HCT116 (cell line): Measurements from ENCODE around the gene SMOC1. TPM values are rescaled to one million over a fixed set of nuclear protein-coding genes. Genes with fewer than 3 reads are reported as not detected.

Experiments used
- ATAC-seq: fragments of 200-7000 bp; cut with Tn5 transposase; 2 replicates; pipeline ENCODE4 v1.9.1; 2020; ENCODE audit warnings: mild to moderate bottlenecking, moderate library complexity
- BruUV-seq: library from RNA; stranded (reverse); fragments of 400-500 nt; replicated peaks from 2 replicates; lab custom pipeline; 2021; lab: Mats Ljungman, UMichigan
- CTCF ChIA-PET: fragments of 300-600 bp; sonication (Branson Sonifier 250); formaldehyde crosslinking; loops from one replicate; lab custom pipeline; 2021; ENCODE audit warnings: antibody characterized with exemption; lab: Charles Lee
- POLR2A ChIA-PET: fragments of 300-600, 350-600 bp; sonication (Branson Sonifier 250); formaldehyde crosslinking; loops from one replicate; lab custom pipeline; 2021; ENCODE audit warnings: antibody characterized with exemption; lab: Charles Lee
- RAD21 ChIA-PET, 2 experiments: fragments of 300-600 bp; sonication (Branson Sonifier 250); formaldehyde crosslinking; loops; one replicate each; lab custom pipeline; 2023; ENCODE audit warnings: low total read pairs in 2 of 2; ENCODE audit not compliant: uncharacterized antibody in 2 of 2, unreplicated experiment in 2 of 2, low non-redundant PET in 1 of 2; lab: Charles Lee
- DNase-seq: peaks from one replicate; pipeline ENCODE4 v3.0.0-alpha.2; 2010; ENCODE audit warnings: low read depth, low spot score
- H2AFZ ChIP-seq: fragments of 200-600 bp; shearing (Covaris generic), sonication (generic); 2 replicates; pipeline ENCODE4 v1.6.1; 2017; ENCODE audit warnings: low read depth, mixed run types, mixed read lengths, antibody characterized with exemption, low read length; ENCODE audit not compliant: poor library complexity, severe bottlenecking
- H3K27ac ChIP-seq: 2 replicates; pipeline ENCODE4 v1.5.1; 2012; ENCODE audit warnings: low read depth, low read length
- H3K27me3 ChIP-seq: fragments of 200-600 bp; sonication (generic); 2 replicates; pipeline ENCODE4 v1.6.1; 2016; ENCODE audit warnings: mixed run types, low read length, mixed read lengths; ENCODE audit not compliant: insufficient read depth
- H3K36me3 ChIP-seq, 2 experiments: fragments of 200-500 bp in 1 of 2; fragments of 200-600 bp in 1 of 2; sonication (Bioruptor generic) in 1 of 2; sonication (generic) in 1 of 2; 2 replicates each; pipeline versions ENCODE4 v1.5.1 to v1.6.1; 2014 to 2016; ENCODE audit warnings: low read length in 2 of 2, inconsistent platforms in 1 of 2, mixed read lengths in 1 of 2, mixed run types in 1 of 2; ENCODE audit not compliant: insufficient read depth in 2 of 2, control insufficient read depth in 1 of 2
- H3K4me1 ChIP-seq, 2 experiments: fragments of 200-600 bp in 1 of 2; sonication (generic) in 1 of 2; 2 replicates each; pipeline versions ENCODE4 v1.5.1 to v1.6.1; 2012 to 2017; ENCODE audit warnings: low read length in 2 of 2, inconsistent platforms in 1 of 2, mild to moderate bottlenecking in 1 of 2, mixed read lengths in 1 of 2, mixed run types in 1 of 2, moderate library complexity in 1 of 2; ENCODE audit not compliant: insufficient read depth in 2 of 2, control insufficient read depth in 1 of 2
- H3K4me2 ChIP-seq: fragments of 200-600 bp; sonication (generic); 2 replicates; pipeline ENCODE4 v1.6.1; 2017; ENCODE audit warnings: mixed run types, low read length, mixed read lengths
- H3K4me3 ChIP-seq, 2 experiments: fragments of 200-600 bp in 1 of 2; sonication (generic) in 1 of 2; replicated peaks in 1 of 2; 2 replicates each; pipeline ENCODE4 v1.5.1; 2011 to 2016; ENCODE audit warnings: low read length in 2 of 2, control low read depth in 1 of 2, low read depth in 1 of 2, mild to moderate bottlenecking in 1 of 2, mixed read lengths in 1 of 2, mixed run types in 1 of 2
- H3K79me2 ChIP-seq: fragments of 200-600 bp; sonication (generic); 2 replicates; pipeline ENCODE4 v1.6.1; 2017; ENCODE audit warnings: mild to moderate bottlenecking, mixed run types, low read length, moderate library complexity, mixed read lengths; ENCODE audit not compliant: insufficient read depth
- H3K9ac ChIP-seq: fragments of 200-600 bp; sonication (generic); 2 replicates; pipeline ENCODE4 v1.6.1; 2016; ENCODE audit warnings: low read length, mixed read lengths
- H3K9me2 ChIP-seq: fragments of 200-600 bp; sonication (generic), shearing (Covaris generic); 2 replicates; pipeline ENCODE4 v1.6.1; 2017; ENCODE audit warnings: mixed run types, mild to moderate bottlenecking, moderate library complexity; ENCODE audit not compliant: insufficient read depth
- H3K9me3 ChIP-seq, 2 experiments: fragments of 200-500 bp in 1 of 2; fragments of 200-600 bp in 1 of 2; sonication (Bioruptor generic) in 1 of 2; sonication (generic) in 1 of 2; 2 replicates each; pipeline ENCODE4 v1.6.1; 2014 to 2017; ENCODE audit warnings: low read length in 2 of 2, mixed read lengths in 2 of 2, inconsistent platforms in 1 of 2, low read depth in 1 of 2, mild to moderate bottlenecking in 1 of 2, mixed run types in 1 of 2, moderate library complexity in 1 of 2; ENCODE audit not compliant: control insufficient read depth in 1 of 2, insufficient read depth in 1 of 2
- H4K20me1 ChIP-seq: fragments of 200-600 bp; sonication (generic), shearing (Covaris generic); 2 replicates; pipeline ENCODE4 v1.6.1; 2017; ENCODE audit warnings: mixed run types, mild to moderate bottlenecking, moderate library complexity; ENCODE audit not compliant: insufficient read depth
- CBX3 ChIP-seq: IDR thresholded peaks from 2 replicates; pipeline ENCODE4 v1.6.1; 2012; ENCODE audit warnings: low read depth
- EGR1 ChIP-seq: IDR thresholded peaks from 2 replicates; pipeline ENCODE4 v1.6.1; 2012; ENCODE audit warnings: low read depth
- ELF1 ChIP-seq: IDR thresholded peaks from 2 replicates; pipeline ENCODE4 v1.6.1; 2012; ENCODE audit warnings: low read depth, borderline replicate concordance
- EZH2 ChIP-seq: fragments of 200-600 bp; sonication (generic); IDR thresholded peaks from 2 replicates; pipeline ENCODE4 v1.6.1; 2017; ENCODE audit warnings: antibody characterized with exemption, mixed run types
- EZH2phosphoT487 ChIP-seq: fragments of 200-600 bp; IDR thresholded peaks from 2 replicates; pipeline ENCODE4 v1.6.1; 2018; ENCODE audit warnings: antibody characterized with exemption, borderline replicate concordance
- FOSL1 ChIP-seq: IDR thresholded peaks from 2 replicates; pipeline ENCODE4 v1.6.1; 2012; ENCODE audit warnings: low read depth
- JUND ChIP-seq: IDR thresholded peaks from 2 replicates; pipeline ENCODE4 v1.6.1; 2012
- POLR2A ChIP-seq: IDR thresholded peaks from 2 replicates; pipeline ENCODE4 v1.7.0; 2011; ENCODE audit warnings: borderline replicate concordance; ENCODE audit not compliant: insufficient read depth, insufficient read length; ENCODE audit errors: extremely low read depth
- POLR2AphosphoS5 ChIP-seq: IDR thresholded peaks from 2 replicates; pipeline ENCODE4 v1.6.1; 2011; ENCODE audit warnings: mild to moderate bottlenecking, low read depth, low read length, moderate library complexity
- REST ChIP-seq: IDR thresholded peaks from 2 replicates; pipeline ENCODE4 v1.6.1; 2012; ENCODE audit warnings: low read depth
- SP1 ChIP-seq: IDR thresholded peaks from 2 replicates; pipeline ENCODE4 v1.6.1; 2012; ENCODE audit warnings: low read depth
- SRF ChIP-seq: IDR thresholded peaks from 2 replicates; pipeline ENCODE4 v1.6.1; 2012; ENCODE audit warnings: low read depth
- TCF7L2 ChIP-seq: IDR thresholded peaks from 2 replicates; pipeline ENCODE4 v1.7.0; 2011; ENCODE audit warnings: borderline replicate concordance, inconsistent platforms; ENCODE audit not compliant: insufficient read depth, insufficient read length; ENCODE audit errors: extremely low read depth
- YY1 ChIP-seq: IDR thresholded peaks from 2 replicates; pipeline ENCODE4 v1.6.1; 2011; ENCODE audit warnings: low read length, low read depth, moderate library complexity, mild to moderate bottlenecking; ENCODE audit not compliant: insufficient replicate concordance; ENCODE audit errors: extremely low read depth
- ZFX ChIP-seq: fragments of 450-650 bp; IDR thresholded peaks from 2 replicates; pipeline ENCODE4 v1.6.1; 2017
- ZNF274 ChIP-seq: fragments of 200-500 bp; sonication (Bioruptor generic); IDR thresholded peaks from 2 replicates; pipeline ENCODE4 v1.6.1; 2014; ENCODE audit warnings: mild to moderate bottlenecking, low read depth, low read length, inconsistent platforms
- intact Hi-C: fragments of 100-400 bp; cut with micrococcal nuclease; formaldehyde crosslinking; loops from 2 replicates; pipeline ENCODE4 v1.10.0; 2022
- total RNA-seq: library from RNA; stranded (reverse); gene quantifications from one replicate; pipeline ENCODE4 v1.2.1, GENCODE V29; 2021; ENCODE audit not compliant: unreplicated experiment
- TF ChIP-seq, protein P1 (sequence below): IDR thresholded peaks from 2 replicates; pipeline ENCODE4 v1.6.1; 2012
- TF ChIP-seq, protein P2 (sequence below), 3 experiments: fragments of 200-600 bp in 1 of 3; sonication (generic) in 1 of 3; IDR thresholded peaks in 2 of 3; conservative IDR thresholded peaks in 1 of 3; 2 replicates each; pipeline ENCODE4 v1.5.1; 2012 to 2017; ENCODE audit warnings: low read depth in 2 of 3, low read length in 2 of 3, antibody characterized with exemption in 1 of 3, borderline replicate concordance in 1 of 3, control low read depth in 1 of 3, mild to moderate bottlenecking in 1 of 3, mixed read lengths in 1 of 3, mixed run types in 1 of 3, moderate library complexity in 1 of 3; ENCODE audit not compliant: insufficient read depth in 1 of 3
- TF ChIP-seq, protein P3 (sequence below): IDR thresholded peaks from 2 replicates; pipeline ENCODE4 v1.6.1; 2012
- TF ChIP-seq, protein P4 (sequence below): IDR thresholded peaks from 2 replicates; pipeline ENCODE4 v1.6.1; 2011; ENCODE audit warnings: mild to moderate bottlenecking, low read length, moderate library complexity; ENCODE audit not compliant: insufficient replicate concordance; ENCODE audit errors: extremely low read depth

Gene SMOC1
- total RNA-seq, 1 experiment from 2014 or later = not detected

- no peaks in the 10 kb centered on the region for H3K9me2 ChIP-seq
- H3K36me3 ChIP-seq = no peaks in the 10 kb centered on the region
- no peaks in the 10 kb centered on the region for H3K9me3 ChIP-seq
- RAD21 ChIA-PET = no interaction called here
- no peak overlapping the region for H3K4me2 ChIP-seq
- H3K4me1 ChIP-seq = peaks cover 0 to 11% of the 10 kb centered on the region in 2 experiments; a peak in 2 of 4 replicates
- POLR2A ChIA-PET = no interaction called here
- CTCF ChIA-PET = no interaction called here
- H3K9ac ChIP-seq = no peak overlapping the region
- no peaks in the 10 kb centered on the region for H4K20me1 ChIP-seq
- no peak for DNase-seq
- no peak overlapping the region for H3K4me3 ChIP-seq
- H3K79me2 ChIP-seq = no peaks in the 10 kb centered on the region
- H3K27me3 ChIP-seq = peaks cover 24% of the 10 kb centered on the region; the same call in 1 of the 2 replicates
- no peak overlapping the region for H2AFZ ChIP-seq
- intact Hi-C loops = no loop called here
- no peak overlapping the region for H3K27ac ChIP-seq
- TF ChIP-seq JUND (no peak), SRF (no peak), EGR1 (no peak), FOSL1 (no peak), ZNF274 (no peak), POLR2A (no peak), REST (no peak), EZH2 (no peak), YY1 (no peak), ZFX (no peak), CBX3 (no peak), EZH2phosphoT487 (no peak), SP1 (no peak), ELF1 (no peak), POLR2AphosphoS5 (no peak), TCF7L2 (no peak)
- TF ChIP-seq, protein P1, sequence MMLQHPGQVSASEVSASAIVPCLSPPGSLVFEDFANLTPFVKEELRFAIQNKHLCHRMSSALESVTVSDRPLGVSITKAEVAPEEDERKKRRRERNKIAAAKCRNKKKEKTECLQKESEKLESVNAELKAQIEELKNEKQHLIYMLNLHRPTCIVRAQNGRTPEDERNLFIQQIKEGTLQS = no peak
- TF ChIP-seq, protein P2, sequence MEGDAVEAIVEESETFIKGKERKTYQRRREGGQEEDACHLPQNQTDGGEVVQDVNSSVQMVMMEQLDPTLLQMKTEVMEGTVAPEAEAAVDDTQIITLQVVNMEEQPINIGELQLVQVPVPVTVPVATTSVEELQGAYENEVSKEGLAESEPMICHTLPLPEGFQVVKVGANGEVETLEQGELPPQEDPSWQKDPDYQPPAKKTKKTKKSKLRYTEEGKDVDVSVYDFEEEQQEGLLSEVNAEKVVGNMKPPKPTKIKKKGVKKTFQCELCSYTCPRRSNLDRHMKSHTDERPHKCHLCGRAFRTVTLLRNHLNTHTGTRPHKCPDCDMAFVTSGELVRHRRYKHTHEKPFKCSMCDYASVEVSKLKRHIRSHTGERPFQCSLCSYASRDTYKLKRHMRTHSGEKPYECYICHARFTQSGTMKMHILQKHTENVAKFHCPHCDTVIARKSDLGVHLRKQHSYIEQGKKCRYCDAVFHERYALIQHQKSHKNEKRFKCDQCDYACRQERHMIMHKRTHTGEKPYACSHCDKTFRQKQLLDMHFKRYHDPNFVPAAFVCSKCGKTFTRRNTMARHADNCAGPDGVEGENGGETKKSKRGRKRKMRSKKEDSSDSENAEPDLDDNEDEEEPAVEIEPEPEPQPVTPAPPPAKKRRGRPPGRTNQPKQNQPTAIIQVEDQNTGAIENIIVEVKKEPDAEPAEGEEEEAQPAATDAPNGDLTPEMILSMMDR (IDR thresholded peaks at IDR 0.05 in 2 of 3, conservative IDR thresholded peaks at IDR 0.05 in 1 of 3; ENCODE audit: borderline replicate concordance in 1 of 3, insufficient read depth in 1 of 3, low read depth in 2 of 3, low read length in 2 of 3) = no peak
- TF ChIP-seq, protein P3, sequence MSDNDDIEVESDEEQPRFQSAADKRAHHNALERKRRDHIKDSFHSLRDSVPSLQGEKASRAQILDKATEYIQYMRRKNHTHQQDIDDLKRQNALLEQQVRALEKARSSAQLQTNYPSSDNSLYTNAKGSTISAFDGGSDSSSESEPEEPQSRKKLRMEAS = no peak
- TF ChIP-seq, protein P4, sequence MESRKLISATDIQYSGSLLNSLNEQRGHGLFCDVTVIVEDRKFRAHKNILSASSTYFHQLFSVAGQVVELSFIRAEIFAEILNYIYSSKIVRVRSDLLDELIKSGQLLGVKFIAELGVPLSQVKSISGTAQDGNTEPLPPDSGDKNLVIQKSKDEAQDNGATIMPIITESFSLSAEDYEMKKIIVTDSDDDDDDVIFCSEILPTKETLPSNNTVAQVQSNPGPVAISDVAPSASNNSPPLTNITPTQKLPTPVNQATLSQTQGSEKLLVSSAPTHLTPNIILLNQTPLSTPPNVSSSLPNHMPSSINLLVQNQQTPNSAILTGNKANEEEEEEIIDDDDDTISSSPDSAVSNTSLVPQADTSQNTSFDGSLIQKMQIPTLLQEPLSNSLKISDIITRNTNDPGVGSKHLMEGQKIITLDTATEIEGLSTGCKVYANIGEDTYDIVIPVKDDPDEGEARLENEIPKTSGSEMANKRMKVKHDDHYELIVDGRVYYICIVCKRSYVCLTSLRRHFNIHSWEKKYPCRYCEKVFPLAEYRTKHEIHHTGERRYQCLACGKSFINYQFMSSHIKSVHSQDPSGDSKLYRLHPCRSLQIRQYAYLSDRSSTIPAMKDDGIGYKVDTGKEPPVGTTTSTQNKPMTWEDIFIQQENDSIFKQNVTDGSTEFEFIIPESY = no peak
- TF ChIP-seq, all 23 proteins: peak for 0
- no TSS peak for BruUV-seq
- ATAC-seq = no peak
Observed at GRCh38 chr14:70057519-70058136, 178.4 kb downstream of the SMOC1 start.
